ENCODE results near the gene CBFA2T2. TPM values are rescaled to one million over a fixed set of nuclear protein-coding genes. Genes with fewer than 3 reads are reported as not detected.

CBFA2T2 gene
- total and polyA plus RNA-seq, 2 donors (not counting 3 experiments of a cell fraction or from before 2014, with no cell fraction given), result 10.7 to 12.1 TPM

- H3K4me3 ChIP-seq (replicated peaks in 1 of 3; ENCODE audit: insufficient read depth in 1 of 3, low read depth in 1 of 3, low read length in 3 of 3), result no peak overlapping the region
- H3K9me3 ChIP-seq (replicated peaks; ENCODE audit: control insufficient read depth, insufficient read depth, low read length), result no peaks in the 10 kb centered on the region
- intact Hi-C loops (cut with micrococcal nuclease), result no loop called here
- no peaks in the 10 kb centered on the region for H3K27me3 ChIP-seq (ENCODE audit: control insufficient read depth in 2 of 2, insufficient read depth in 2 of 2, low read length in 2 of 2)
- no peak for TF ChIP-seq FOS (IDR thresholded peaks at IDR 0.05; ENCODE audit: borderline replicate concordance, insufficient read depth, low read length)
- TF ChIP-seq POLR2AphosphoS5 (IDR thresholded peaks at IDR 0.05; ENCODE audit: insufficient read depth, low read depth, low read length), result no peak
- no peak for TF ChIP-seq MYC (IDR thresholded peaks at IDR 0.05; ENCODE audit: low read depth, low read length)
- no peak for TF ChIP-seq GATA2 (IDR thresholded peaks at IDR 0.05; ENCODE audit: insufficient read depth, insufficient read length, low read depth, low read length)
- no peak for TF ChIP-seq JUN (IDR thresholded peaks at IDR 0.05; ENCODE audit: borderline replicate concordance, insufficient read depth, insufficient read length, low read depth)
- TF ChIP-seq EZH2 (IDR thresholded peaks at IDR 0.05; ENCODE audit: borderline replicate concordance, low read depth, low read length, severe bottlenecking), result no peak
- TF ChIP-seq CTCF (IDR thresholded peaks at IDR 0.05; ENCODE audit: extremely low read depth in 1 of 2, insufficient read depth in 1 of 2, low read depth in 1 of 2, low read length in 2 of 2), result no peak
- no peak for TF ChIP-seq POLR2A (IDR thresholded peaks at IDR 0.05; ENCODE audit: low read depth, low read length)
- no peak for TF ChIP-seq MAX (IDR thresholded peaks at IDR 0.05; ENCODE audit: insufficient read depth, insufficient read length)
- H3K36me3 ChIP-seq (ENCODE audit: control insufficient read depth in 2 of 2, extremely low read depth in 1 of 2, insufficient read depth in 2 of 2, low read length in 2 of 2), result no peaks in the 10 kb centered on the region
- no peak overlapping the region for H3K4me2 ChIP-seq (ENCODE audit: insufficient read depth, low read length)
- no peak overlapping the region for H3K9ac ChIP-seq (replicated peaks; ENCODE audit: extremely low read depth, insufficient read depth, low read length)
- H3K27ac ChIP-seq (ENCODE audit: insufficient read depth, low read depth, low read length), result no peak overlapping the region
- no peak overlapping the region for H2AFZ ChIP-seq (ENCODE audit: low read depth, low read length)
- H3K9me1 ChIP-seq (replicated peaks; ENCODE audit: control insufficient read depth, extremely low read depth, insufficient read depth, low read length), result no peaks in the 10 kb centered on the region
- DNase-seq (ENCODE audit: low read depth, low spot score) (no peak), FAIRE-seq (no peak)
- no peaks in the 10 kb centered on the region for H4K20me1 ChIP-seq (replicated peaks; ENCODE audit: control insufficient read depth, extremely low read depth, insufficient read depth, low read length)
- BruUV-seq (replicated peaks), result no TSS peak
- dilution Hi-C loops (cut with MboI; ENCODE audit: extremely low pct_ligation_motif_present, low sequenced_read_pairs), result no loop called here
- no peaks in the 10 kb centered on the region for H3K79me2 ChIP-seq (ENCODE audit: control insufficient read depth, insufficient read depth, low read length)
- no peaks in the 10 kb centered on the region for H3K4me1 ChIP-seq (ENCODE audit: control insufficient read depth, extremely low read depth, insufficient read depth, low read length)
- POLR2A ChIA-PET, result no interaction called here
- CTCF ChIA-PET, result interaction anchor here (1.0 to 1.1 kb wide), 2 partner anchors 9 to 45 kb away, joined by 3 to 4 read pairs; no protein-coding TSS in a partner anchor
These were observed 95.5 kb downstream of the CBFA2T2 start for GRCh38 chr20:33585413-33585812.
